ENCODE measurements around the gene USF3. TPM values are rescaled to one million over a fixed set of nuclear protein-coding genes. Genes with fewer than 3 reads are reported as not detected.
A peak's percentile ranks its signal among the peaks of the same experiment; 100 is the strongest.

Gene USF3
- total and polyA plus RNA-seq, 2 of the 13 experiments (the other 11 are each of a cell fraction or from before 2014, with no cell fraction given): 6.3 to 15.2 TPM

- TF ChIP-seq ZBTB25 (CRISPR knock-in tag; IDR thresholded peaks at IDR 0.05) (peak; percentile 55; the same call in 1 of the 2 replicates), TGIF2 (CRISPR knock-in tag; IDR thresholded peaks at IDR 0.05) (peak; percentile 60; the same call in 1 of the 2 replicates), HES4 (CRISPR knock-in tag; IDR thresholded peaks at IDR 0.05; ENCODE audit: borderline replicate concordance) (peak; percentile 60; the same call in 1 of the 2 replicates), ZNF570 (CRISPR knock-in tag; IDR thresholded peaks at IDR 0.05; ENCODE audit: borderline replicate concordance) (no peak), RARA (CRISPR knock-in tag; IDR thresholded peaks at IDR 0.05) (peak; percentile 14; the same call in 1 of the 2 replicates), NRL (CRISPR knock-in tag; IDR thresholded peaks at IDR 0.05; ENCODE audit: borderline replicate concordance) (0 out of 2 replicates have a peak, but pooled peaks have one; percentile 51), ZNF563 (CRISPR knock-in tag; IDR thresholded peaks at IDR 0.05) (peak; percentile 52; the same call in 1 of the 2 replicates), ZNF713 (CRISPR knock-in tag; IDR thresholded peaks at IDR 0.05) (0 out of 2 replicates have a peak, but pooled peaks have one; percentile 58), PRMT3 (CRISPR knock-in tag; IDR thresholded peaks at IDR 0.05; ENCODE audit: borderline replicate concordance, low read depth) (no peak), RBFOX2 (IDR thresholded peaks at IDR 0.05; ENCODE audit: low read depth, low read length) (peak; percentile 93), ARNT2 (CRISPR knock-in tag; IDR thresholded peaks at IDR 0.05; ENCODE audit: low read depth) (peak; percentile 65), CBX1 (IDR thresholded peaks at IDR 0.05; ENCODE audit: low read depth) (peak; percentile 51), ZNF574 (CRISPR knock-in tag; IDR thresholded peaks at IDR 0.05) (peak; percentile 15; the same call in 1 of the 2 replicates), BATF2 (CRISPR knock-in tag; IDR thresholded peaks at IDR 0.05) (no peak), CCDC6 (CRISPR knock-in tag; IDR thresholded peaks at IDR 0.05) (peak; percentile 20; the same call in 1 of the 2 replicates)
- TF ChIP-seq, protein P1, sequence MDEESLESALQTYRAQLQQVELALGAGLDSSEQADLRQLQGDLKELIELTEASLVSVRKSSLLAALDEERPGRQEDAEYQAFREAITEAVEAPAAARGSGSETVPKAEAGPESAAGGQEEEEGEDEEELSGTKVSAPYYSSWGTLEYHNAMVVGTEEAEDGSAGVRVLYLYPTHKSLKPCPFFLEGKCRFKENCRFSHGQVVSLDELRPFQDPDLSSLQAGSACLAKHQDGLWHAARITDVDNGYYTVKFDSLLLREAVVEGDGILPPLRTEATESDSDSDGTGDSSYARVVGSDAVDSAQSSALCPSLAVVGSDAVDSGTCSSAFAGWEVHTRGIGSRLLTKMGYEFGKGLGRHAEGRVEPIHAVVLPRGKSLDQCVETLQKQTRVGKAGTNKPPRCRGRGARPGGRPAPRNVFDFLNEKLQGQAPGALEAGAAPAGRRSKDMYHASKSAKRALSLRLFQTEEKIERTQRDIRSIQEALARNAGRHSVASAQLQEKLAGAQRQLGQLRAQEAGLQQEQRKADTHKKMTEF (CRISPR knock-in tag; IDR thresholded peaks at IDR 0.05): peak; percentile 77; the same call in 1 of the 2 replicates
- TF ChIP-seq, protein P2, sequence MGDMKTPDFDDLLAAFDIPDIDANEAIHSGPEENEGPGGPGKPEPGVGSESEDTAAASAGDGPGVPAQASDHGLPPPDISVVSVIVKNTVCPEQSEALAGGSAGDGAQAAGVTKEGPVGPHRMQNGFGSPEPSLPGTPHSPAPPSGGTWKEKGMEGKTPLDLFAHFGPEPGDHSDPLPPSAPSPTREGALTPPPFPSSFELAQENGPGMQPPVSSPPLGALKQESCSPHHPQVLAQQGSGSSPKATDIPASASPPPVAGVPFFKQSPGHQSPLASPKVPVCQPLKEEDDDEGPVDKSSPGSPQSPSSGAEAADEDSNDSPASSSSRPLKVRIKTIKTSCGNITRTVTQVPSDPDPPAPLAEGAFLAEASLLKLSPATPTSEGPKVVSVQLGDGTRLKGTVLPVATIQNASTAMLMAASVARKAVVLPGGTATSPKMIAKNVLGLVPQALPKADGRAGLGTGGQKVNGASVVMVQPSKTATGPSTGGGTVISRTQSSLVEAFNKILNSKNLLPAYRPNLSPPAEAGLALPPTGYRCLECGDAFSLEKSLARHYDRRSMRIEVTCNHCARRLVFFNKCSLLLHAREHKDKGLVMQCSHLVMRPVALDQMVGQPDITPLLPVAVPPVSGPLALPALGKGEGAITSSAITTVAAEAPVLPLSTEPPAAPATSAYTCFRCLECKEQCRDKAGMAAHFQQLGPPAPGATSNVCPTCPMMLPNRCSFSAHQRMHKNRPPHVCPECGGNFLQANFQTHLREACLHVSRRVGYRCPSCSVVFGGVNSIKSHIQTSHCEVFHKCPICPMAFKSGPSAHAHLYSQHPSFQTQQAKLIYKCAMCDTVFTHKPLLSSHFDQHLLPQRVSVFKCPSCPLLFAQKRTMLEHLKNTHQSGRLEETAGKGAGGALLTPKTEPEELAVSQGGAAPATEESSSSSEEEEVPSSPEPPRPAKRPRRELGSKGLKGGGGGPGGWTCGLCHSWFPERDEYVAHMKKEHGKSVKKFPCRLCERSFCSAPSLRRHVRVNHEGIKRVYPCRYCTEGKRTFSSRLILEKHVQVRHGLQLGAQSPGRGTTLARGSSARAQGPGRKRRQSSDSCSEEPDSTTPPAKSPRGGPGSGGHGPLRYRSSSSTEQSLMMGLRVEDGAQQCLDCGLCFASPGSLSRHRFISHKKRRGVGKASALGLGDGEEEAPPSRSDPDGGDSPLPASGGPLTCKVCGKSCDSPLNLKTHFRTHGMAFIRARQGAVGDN (CRISPR knock-in tag; IDR thresholded peaks at IDR 0.05): peak; percentile 81
These were observed at the start of gene USF3 (continued) for GRCh38 chr3:113695786-113696645.
